NCI-H2029 (cell line): ENCODE measurements around the gene MAP1LC3B.

Source experiments
- DNase-seq: peaks from one replicate; lab custom pipeline; 2025; lab: John Stamatoyannopoulos, UW

The MAP1LC3B gene

GRCh38 chr16:87391950-87392820 lies at the start of gene MAP1LC3B:
Gene MAP1LC3B, plus strand, starts transcription at chr16:87392336. Its CDS starts 92 bp downstream, at chr16:87392428.
- DNase-seq, result peak; percentile 70

- DNase-seq, result no peak
These were observed 49.6 kb upstream of the MAP1LC3B start for GRCh38 chr16:87342504-87342903.

- no peak for DNase-seq
These were observed 49.0 kb upstream of the MAP1LC3B start for GRCh38 chr16:87342978-87343752.

GRCh38 chr16:87343753-87344050 lies 48.4 kb upstream of the MAP1LC3B start:
- DNase-seq, result no peak

- no peak for DNase-seq
These were observed 47.8 kb upstream of the MAP1LC3B start for GRCh38 chr16:87344165-87344930.

- no peak for DNase-seq
These were observed 47.1 kb upstream of the MAP1LC3B start for GRCh38 chr16:87344931-87345631.

GRCh38 chr16:87345726-87346424 lies 46.3 kb upstream of the MAP1LC3B start:
- DNase-seq, result no peak

- no peak for DNase-seq
These were observed 45.5 kb upstream of the MAP1LC3B start for GRCh38 chr16:87346517-87347060.

- DNase-seq, result no peak
These were observed 44.1 kb upstream of the MAP1LC3B start for GRCh38 chr16:87347932-87348615.

GRCh38 chr16:87348616-87349157 lies 43.4 kb upstream of the MAP1LC3B start:
- no peak for DNase-seq

GRCh38 chr16:87350031-87350430 lies 42.1 kb upstream of the MAP1LC3B start:
- no peak for DNase-seq

GRCh38 chr16:87350681-87351319 lies 41.3 kb upstream of the MAP1LC3B start:
- DNase-seq, result no peak

GRCh38 chr16:87351320-87351698 lies 40.8 kb upstream of the MAP1LC3B start:
- DNase-seq, result no peak

GRCh38 chr16:87352818-87353217 lies 39.3 kb upstream of the MAP1LC3B start:
- no peak for DNase-seq

- no peak for DNase-seq
These were observed 38.5 kb upstream of the MAP1LC3B start for GRCh38 chr16:87353613-87354012.

GRCh38 chr16:87356491-87356853 lies 35.7 kb upstream of the MAP1LC3B start:
- no peak for DNase-seq

- DNase-seq, result no peak
These were observed 33.9 kb upstream of the MAP1LC3B start for GRCh38 chr16:87358250-87358649.

GRCh38 chr16:87358696-87359095 lies 33.4 kb upstream of the MAP1LC3B start:
- no peak for DNase-seq

GRCh38 chr16:87359121-87359520 lies 33.0 kb upstream of the MAP1LC3B start:
- DNase-seq, result no peak
